ENCODE results near the gene ADGRG4. TPM values are rescaled to one million over a fixed set of nuclear protein-coding genes. Genes with fewer than 3 reads are reported as not detected.

The ADGRG4 gene
- total RNA-seq, 3 donors from 2014 or later (not counting 1 experiment from before 2014, with no cell fraction given): not detected

DNA sequence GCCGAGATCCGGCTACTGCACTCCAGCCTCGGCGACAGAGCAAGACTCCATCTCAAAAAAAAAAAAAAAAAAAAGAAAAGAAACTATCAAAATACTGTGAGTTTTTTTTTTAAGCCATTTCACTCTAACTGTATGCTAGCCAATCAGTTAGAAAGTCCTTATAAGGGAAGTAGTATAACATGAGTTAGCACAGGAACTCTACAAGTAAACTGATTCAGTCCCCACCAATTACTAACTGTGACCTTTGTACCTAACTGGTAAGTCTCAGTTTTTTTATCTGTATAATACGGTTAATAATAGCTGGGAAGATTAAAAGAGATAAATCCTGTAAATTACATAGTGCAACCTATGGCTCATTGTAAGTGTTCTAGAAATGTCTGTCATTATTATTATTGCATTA lies 151.9 kb downstream of the ADGRG4 start:
- ATAC-seq: no peak
- no peak overlapping the region for H3K4me3 Mint-ChIP-seq
- intact Hi-C loops (cut with micrococcal nuclease): no loop called here
- Histone ChIP-seq H3K4me1 (ENCODE audit: control insufficient read depth, insufficient read depth, low read length) (no peaks in the 10 kb centered on the region), H3K27ac (ENCODE audit: low read length) (no peak overlapping the region), H3K27me3 (ENCODE audit: control insufficient read depth, insufficient read depth, low read length) (no peaks in the 10 kb centered on the region), H3K9me3 (ENCODE audit: control insufficient read depth, insufficient read depth, low read length) (no peaks in the 10 kb centered on the region), H3K4me3 (ENCODE audit: low read length) (no peak overlapping the region), H3K36me3 (ENCODE audit: control insufficient read depth, insufficient read depth, low read length) (no peaks in the 10 kb centered on the region)
- H3K36me3 Mint-ChIP-seq: no peaks in the 10 kb centered on the region
- TF ChIP-seq, protein P1, sequence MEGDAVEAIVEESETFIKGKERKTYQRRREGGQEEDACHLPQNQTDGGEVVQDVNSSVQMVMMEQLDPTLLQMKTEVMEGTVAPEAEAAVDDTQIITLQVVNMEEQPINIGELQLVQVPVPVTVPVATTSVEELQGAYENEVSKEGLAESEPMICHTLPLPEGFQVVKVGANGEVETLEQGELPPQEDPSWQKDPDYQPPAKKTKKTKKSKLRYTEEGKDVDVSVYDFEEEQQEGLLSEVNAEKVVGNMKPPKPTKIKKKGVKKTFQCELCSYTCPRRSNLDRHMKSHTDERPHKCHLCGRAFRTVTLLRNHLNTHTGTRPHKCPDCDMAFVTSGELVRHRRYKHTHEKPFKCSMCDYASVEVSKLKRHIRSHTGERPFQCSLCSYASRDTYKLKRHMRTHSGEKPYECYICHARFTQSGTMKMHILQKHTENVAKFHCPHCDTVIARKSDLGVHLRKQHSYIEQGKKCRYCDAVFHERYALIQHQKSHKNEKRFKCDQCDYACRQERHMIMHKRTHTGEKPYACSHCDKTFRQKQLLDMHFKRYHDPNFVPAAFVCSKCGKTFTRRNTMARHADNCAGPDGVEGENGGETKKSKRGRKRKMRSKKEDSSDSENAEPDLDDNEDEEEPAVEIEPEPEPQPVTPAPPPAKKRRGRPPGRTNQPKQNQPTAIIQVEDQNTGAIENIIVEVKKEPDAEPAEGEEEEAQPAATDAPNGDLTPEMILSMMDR (IDR thresholded peaks at IDR 0.05): no peak
- no peak overlapping the region for H3K27ac Mint-ChIP-seq
- H3K4me1 Mint-ChIP-seq: no peaks in the 10 kb centered on the region
- WGBS (ENCODE audit: insufficient coverage): 100% methylated on average over 2 of the region's 5 CpGs
- peaks cover 0 to 15% of the 10 kb centered on the region in 2 donors for H3K27me3 Mint-ChIP-seq (ENCODE audit: low read depth in 2 of 2)
- no peaks in the 10 kb centered on the region for H3K9me3 Mint-ChIP-seq
- DNase-seq: no peak

DNA sequence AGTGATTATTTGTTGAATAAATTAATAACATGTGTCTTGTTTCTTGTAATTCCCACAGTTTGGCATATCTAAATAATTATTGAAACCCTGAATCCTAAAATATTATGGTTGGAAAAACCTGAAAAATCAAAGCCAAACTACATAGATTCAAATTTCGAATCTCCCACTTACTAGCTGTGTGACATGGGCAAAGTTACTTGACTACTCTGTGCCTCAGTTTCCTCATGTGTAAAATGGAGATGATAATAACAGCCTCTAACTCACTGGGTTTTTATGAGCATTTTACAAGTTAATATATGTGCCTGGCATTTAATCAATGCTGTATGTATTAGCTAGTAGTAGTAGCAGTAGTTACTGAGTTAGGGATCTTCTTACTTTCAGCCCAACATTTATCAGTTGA lies 152.4 kb downstream of the ADGRG4 start:
- Mint-ChIP-seq H3K27ac (no peak overlapping the region), H3K4me1 (no peaks in the 10 kb centered on the region), H3K4me3 (no peak overlapping the region), H3K27me3 (ENCODE audit: low read depth in 2 of 2) (peaks cover 0 to 20% of the 10 kb centered on the region in 2 donors), H3K36me3 (no peaks in the 10 kb centered on the region), H3K9me3 (no peaks in the 10 kb centered on the region)
- intact Hi-C loops (cut with micrococcal nuclease): no loop called here
- Histone ChIP-seq H3K4me3 (ENCODE audit: low read length) (no peak overlapping the region), H3K4me1 (ENCODE audit: control insufficient read depth, insufficient read depth, low read length) (no peaks in the 10 kb centered on the region), H3K27me3 (ENCODE audit: control insufficient read depth, insufficient read depth, low read length) (no peaks in the 10 kb centered on the region), H3K9me3 (ENCODE audit: control insufficient read depth, insufficient read depth, low read length) (no peaks in the 10 kb centered on the region), H3K36me3 (ENCODE audit: control insufficient read depth, insufficient read depth, low read length) (no peaks in the 10 kb centered on the region), H3K27ac (ENCODE audit: low read length) (no peak overlapping the region)
- ATAC-seq (no peak), DNase-seq (no peak)
- TF ChIP-seq, protein P1 (IDR thresholded peaks at IDR 0.05): no peak
- WGBS (ENCODE audit: insufficient coverage): no CpG with 5 or more reads among the region's 1 CpG

GRCh38 chrX:136453771-136454170 lies 153.0 kb downstream of the ADGRG4 start:
- Mint-ChIP-seq H3K4me1 (no peaks in the 10 kb centered on the region), H3K27me3 (ENCODE audit: low read depth in 2 of 2) (peaks cover 0 to 26% of the 10 kb centered on the region in 2 donors), H3K27ac (no peak overlapping the region), H3K4me3 (no peak overlapping the region), H3K9me3 (no peaks in the 10 kb centered on the region), H3K36me3 (no peaks in the 10 kb centered on the region)
- Histone ChIP-seq H3K27ac (ENCODE audit: low read length) (no peak overlapping the region), H3K4me3 (ENCODE audit: low read length) (no peak overlapping the region), H3K27me3 (ENCODE audit: control insufficient read depth, insufficient read depth, low read length) (no peaks in the 10 kb centered on the region), H3K9me3 (ENCODE audit: control insufficient read depth, insufficient read depth, low read length) (no peaks in the 10 kb centered on the region), H3K36me3 (ENCODE audit: control insufficient read depth, insufficient read depth, low read length) (no peaks in the 10 kb centered on the region), H3K4me1 (ENCODE audit: control insufficient read depth, insufficient read depth, low read length) (no peaks in the 10 kb centered on the region)
- intact Hi-C loops (cut with micrococcal nuclease): no loop called here
- DNase-seq: no peak
- TF ChIP-seq, protein P1 (IDR thresholded peaks at IDR 0.05): no peak
- ATAC-seq: no peak
- WGBS (ENCODE audit: insufficient coverage): no CpG with 5 or more reads among the region's 1 CpG

DNA sequence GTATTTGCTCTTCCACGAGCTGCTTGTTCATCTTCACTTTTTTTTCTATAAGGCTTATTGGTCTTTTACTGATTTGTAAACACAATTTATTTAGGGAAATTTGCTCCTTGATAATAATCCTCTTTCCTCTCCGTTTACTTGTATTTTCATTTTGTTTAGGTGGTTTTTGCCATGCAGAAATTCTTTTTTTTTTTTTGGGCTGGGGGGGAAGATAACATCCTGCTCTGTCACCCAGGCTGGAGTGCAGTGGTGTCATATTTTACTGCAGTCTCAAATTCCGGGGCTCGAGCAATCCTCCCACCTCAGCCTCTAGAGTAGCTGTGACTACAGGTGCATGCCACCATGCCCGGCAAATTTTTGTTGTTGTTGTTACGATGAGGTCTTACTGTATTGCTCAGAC lies 155.4 kb downstream of the ADGRG4 start:
- H3K4me1 ChIP-seq (ENCODE audit: control insufficient read depth, insufficient read depth, low read length): no peaks in the 10 kb centered on the region
- Mint-ChIP-seq H3K36me3 (no peaks in the 10 kb centered on the region), H3K4me1 (no peaks in the 10 kb centered on the region), H3K27me3 (ENCODE audit: low read depth in 2 of 2) (peaks cover 0 to 29% of the 10 kb centered on the region in 2 donors), H3K27ac (no peak overlapping the region), H3K9me3 (no peaks in the 10 kb centered on the region), H3K4me3 (no peak overlapping the region)
- no peak overlapping the region for H3K4me3 ChIP-seq (ENCODE audit: low read length)
- 93% methylated on average over 3 of the region's 6 CpGs for WGBS (ENCODE audit: insufficient coverage)
- ATAC-seq (no peak), DNase-seq (no peak)
- TF ChIP-seq, protein P1 (IDR thresholded peaks at IDR 0.05): no peak
- no peaks in the 10 kb centered on the region for H3K27me3 ChIP-seq (ENCODE audit: control insufficient read depth, insufficient read depth, low read length)
- H3K27ac ChIP-seq (ENCODE audit: low read length): no peak overlapping the region
- intact Hi-C loops (cut with micrococcal nuclease): no loop called here
- no peaks in the 10 kb centered on the region for H3K36me3 ChIP-seq (ENCODE audit: control insufficient read depth, insufficient read depth, low read length)
- H3K9me3 ChIP-seq (ENCODE audit: control insufficient read depth, insufficient read depth, low read length): no peaks in the 10 kb centered on the region
